CD8-positive, alpha-beta memory T cell (primary cell): ENCODE measurements around the gene ENDOV. TPM values are rescaled to one million over a fixed set of nuclear protein-coding genes. Genes with fewer than 3 reads are reported as not detected.
A peak's percentile ranks its signal among the peaks of the same experiment; 100 is the strongest.

Source experiments
- CTCF ChIA-PET: fragments of 350-600 bp; sonication (Branson Sonifier 250); formaldehyde crosslinking; loops from one replicate; lab custom pipeline; 2021; ENCODE audit warnings: antibody characterized with exemption; lab: Charles Lee
- POLR2A ChIA-PET: fragments of 350-600 bp; sonication (Branson Sonifier 250); formaldehyde crosslinking; loops from one replicate; lab custom pipeline; 2021; ENCODE audit warnings: antibody characterized with exemption; lab: Charles Lee
- DNase-seq, 5 donors: peaks; one replicate each; pipeline versions ENCODE4 v3.0.0 to v3.0.0-alpha.2; 2020 to 2022; ENCODE audit warnings: mixed read lengths in 1 of 5
- H3K27ac ChIP-seq: one replicate; pipeline ENCODE4 v1.7.0; 2013; ENCODE audit warnings: low read depth, mild to moderate bottlenecking, low read length, moderate library complexity
- H3K27me3 ChIP-seq: 2 replicates; pipeline ENCODE4 v1.7.0; 2013; ENCODE audit warnings: low read length, mild to moderate bottlenecking; ENCODE audit not compliant: insufficient read depth, poor library complexity, severe bottlenecking
- H3K36me3 ChIP-seq: 2 replicates; pipeline ENCODE4 v1.7.0; 2013; ENCODE audit warnings: mild to moderate bottlenecking, low read length, moderate library complexity; ENCODE audit not compliant: insufficient read depth
- H3K4me1 ChIP-seq: 2 replicates; pipeline ENCODE4 v1.7.0; 2013; ENCODE audit warnings: mild to moderate bottlenecking, low read length, moderate library complexity; ENCODE audit not compliant: insufficient read depth
- H3K4me3 ChIP-seq: 2 replicates; pipeline ENCODE4 v1.7.0; 2013; ENCODE audit warnings: mild to moderate bottlenecking, low read length
- H3K9me3 ChIP-seq: 2 replicates; pipeline ENCODE4 v1.7.0; 2013; ENCODE audit warnings: mild to moderate bottlenecking, low read length
- H3K27ac Mint-ChIP-seq, 8 donors: one replicate each; pipeline ENCODE4 v1.8.0; 2020 to 2021; ENCODE audit warnings: mixed read lengths in 8 of 8, mild to moderate bottlenecking in 6 of 8, inconsistent platforms in 3 of 8, moderate library complexity in 3 of 8
- H3K27me3 Mint-ChIP-seq, 2 donors: one replicate each; pipeline ENCODE4 v1.8.0; 2020 to 2021; ENCODE audit warnings: mixed read lengths in 2 of 2, mild to moderate bottlenecking in 1 of 2, moderate library complexity in 1 of 2
- H3K36me3 Mint-ChIP-seq, 3 donors: one replicate each; pipeline ENCODE4 v1.8.0; 2020 to 2021; ENCODE audit warnings: mixed read lengths in 3 of 3, inconsistent platforms in 1 of 3, mild to moderate bottlenecking in 1 of 3
- H3K4me1 Mint-ChIP-seq, 3 donors: one replicate each; pipeline ENCODE4 v1.8.0; 2020 to 2021; ENCODE audit warnings: mixed read lengths in 3 of 3, inconsistent platforms in 1 of 3, mild to moderate bottlenecking in 1 of 3
- H3K4me3 Mint-ChIP-seq, 7 donors: one replicate each; pipeline ENCODE4 v1.8.0; 2020 to 2021; ENCODE audit warnings: mixed read lengths in 7 of 7, mild to moderate bottlenecking in 6 of 7, moderate library complexity in 4 of 7, inconsistent platforms in 2 of 7
- H3K9me3 Mint-ChIP-seq, 5 donors: one replicate each; pipeline ENCODE4 v1.8.0; 2020 to 2022; ENCODE audit warnings: mixed read lengths in 5 of 5, mild to moderate bottlenecking in 3 of 5, moderate library complexity in 2 of 5, inconsistent platforms in 1 of 5
- polyA plus RNA-seq: library from polyadenylated mRNA; unstranded; fragments of 300-500 nt; fragmentation: Illumina TruSeq; gene quantifications from one replicate; pipeline ENCODE4 v1.2.3, GENCODE V29; 2021
- total RNA-seq, 2 experiments: library from RNA; stranded (reverse); gene quantifications; one replicate each; pipeline ENCODE4 v1.2.3, GENCODE V29; 2021

The ENDOV gene
- total and polyA plus RNA-seq, 3 experiments from 2014 or later, result 8.5 to 16.8 (median 12.4) TPM

DNA sequence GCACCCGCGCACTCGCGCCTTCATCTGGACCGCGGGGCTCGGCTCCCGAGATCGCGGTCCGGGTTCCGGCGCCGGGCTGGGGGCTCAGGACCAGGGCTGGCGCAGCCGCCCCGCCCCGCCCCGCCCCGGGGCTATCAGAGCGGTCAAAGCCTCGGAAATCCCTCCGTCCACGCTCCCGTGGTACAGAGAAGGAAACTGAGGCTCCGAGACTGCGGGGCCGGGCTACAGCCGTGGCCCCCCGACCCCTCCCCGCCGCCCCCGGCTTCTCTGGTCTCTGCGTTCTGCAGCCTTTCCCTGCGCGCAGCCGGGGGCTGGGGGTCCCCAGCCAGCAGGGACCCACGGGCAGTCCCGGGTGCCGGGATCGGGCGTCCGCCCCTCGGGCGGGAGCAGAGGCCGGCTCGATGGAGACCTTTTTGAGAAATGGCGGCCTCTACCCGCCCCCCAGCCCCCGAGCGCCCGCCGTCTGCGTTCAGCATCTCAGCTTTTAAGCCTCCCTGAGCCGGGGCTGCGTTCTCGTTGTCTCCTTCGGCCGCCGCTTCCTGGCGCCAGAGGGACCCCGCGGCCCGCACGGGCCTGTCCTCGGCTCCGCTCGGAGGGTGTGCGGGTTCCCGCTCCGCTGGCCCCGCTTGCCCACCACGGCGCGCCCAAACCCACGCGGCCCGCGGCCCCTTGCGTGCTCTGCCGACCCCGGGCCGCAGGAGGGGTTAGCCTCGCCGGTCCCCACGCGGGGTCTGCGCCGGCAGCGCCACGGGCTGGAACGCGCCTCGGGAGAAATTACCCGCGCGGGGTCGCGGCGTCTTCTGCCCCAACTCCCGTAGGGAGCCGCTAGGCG is 62.9 kb downstream of the ENDOV start:
- peaks cover 34% of the 10 kb centered on the region for H3K27me3 ChIP-seq
- no peaks in the 10 kb centered on the region for H3K36me3 ChIP-seq
- peak in 1 of 5 donors; percentile 23 for DNase-seq
- no peaks in the 10 kb centered on the region for H3K9me3 Mint-ChIP-seq
- H3K4me3 ChIP-seq, result no peak overlapping the region
- H3K9me3 ChIP-seq, result no peaks in the 10 kb centered on the region
- no peaks in the 10 kb centered on the region for H3K36me3 Mint-ChIP-seq
- no peak overlapping the region for H3K4me3 Mint-ChIP-seq
- ChIA-PET POLR2A (interaction anchor here (0.6 kb wide), 2 partner anchors 33 to 711 kb away, joined by 3 to 10 read pairs; no protein-coding TSS in a partner anchor), CTCF (no interaction called here)
- H3K27ac Mint-ChIP-seq, result no peak overlapping the region
- H3K4me1 Mint-ChIP-seq, result peaks cover 12 to 21% (median 12%) of the 10 kb centered on the region in 3 donors
- peaks cover 23% of the 10 kb centered on the region for H3K4me1 ChIP-seq
- peaks cover 50 to 64% of the 10 kb centered on the region in 2 donors for H3K27me3 Mint-ChIP-seq
- no peak overlapping the region for H3K27ac ChIP-seq

DNA sequence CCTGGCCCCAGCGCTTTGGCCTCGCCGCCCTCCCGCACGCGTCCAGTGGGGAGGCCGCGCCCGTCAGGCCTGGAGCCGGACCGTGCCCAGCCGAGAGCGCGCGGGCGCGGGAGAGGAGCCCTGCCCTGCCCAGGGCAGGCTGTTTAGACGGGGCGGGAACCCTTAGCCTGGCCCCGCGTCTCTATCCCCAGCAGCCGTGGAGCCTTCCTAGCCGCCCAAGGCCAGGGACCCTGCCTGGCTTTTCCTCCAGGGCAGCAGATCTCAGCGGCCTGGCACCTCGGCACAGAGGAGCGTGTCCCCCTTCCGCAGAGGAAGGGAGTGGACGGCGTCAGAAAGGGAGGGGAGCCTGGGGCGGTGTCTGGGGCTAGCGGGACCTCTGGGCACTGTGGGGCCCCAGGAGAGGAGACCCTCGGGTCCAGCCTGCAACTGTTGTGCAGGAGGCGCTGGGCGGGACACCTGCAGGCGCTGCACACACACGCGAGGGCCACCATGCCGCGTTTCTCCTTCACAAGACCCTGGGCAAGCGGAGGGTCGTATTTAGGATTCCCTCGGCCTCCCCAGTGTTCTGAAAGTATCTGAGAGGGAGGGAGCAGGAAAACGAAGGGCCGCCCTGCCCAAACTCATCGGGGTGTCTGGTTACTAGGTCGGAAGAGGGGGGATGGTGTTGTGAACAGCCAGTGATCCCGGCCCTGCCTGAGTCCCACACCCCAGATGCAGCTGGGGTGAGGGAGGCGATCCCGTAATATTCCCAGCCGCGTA is 63.7 kb downstream of the ENDOV start:
- H3K4me1 ChIP-seq, result peaks cover 23% of the 10 kb centered on the region
- POLR2A ChIA-PET, result interaction anchor here (0.6 kb wide), 2 partner anchors 34 to 710 kb away, joined by 3 to 10 read pairs; no protein-coding TSS in a partner anchor
- Mint-ChIP-seq H3K4me3 (peak overlapping the region in 6 of 7 donors; percentile 37 to 85 (median 64)), H3K4me1 (peaks cover 12 to 21% (median 12%) of the 10 kb centered on the region in 3 donors), H3K9me3 (no peaks in the 10 kb centered on the region), H3K27me3 (peaks cover 46 to 65% of the 10 kb centered on the region in 2 donors), H3K27ac (no peak overlapping the region), H3K36me3 (no peaks in the 10 kb centered on the region)
- no peak for DNase-seq
- no peak overlapping the region for H3K4me3 ChIP-seq
- no peaks in the 10 kb centered on the region for H3K9me3 ChIP-seq
- H3K36me3 ChIP-seq, result no peaks in the 10 kb centered on the region
- peaks cover 27% of the 10 kb centered on the region for H3K27me3 ChIP-seq
- no peak overlapping the region for H3K27ac ChIP-seq
- CTCF ChIA-PET, result interaction anchor here (1.2 kb wide), 1 partner anchor 52 kb away, joined by 3 read pairs; no protein-coding TSS in a partner anchor

DNA sequence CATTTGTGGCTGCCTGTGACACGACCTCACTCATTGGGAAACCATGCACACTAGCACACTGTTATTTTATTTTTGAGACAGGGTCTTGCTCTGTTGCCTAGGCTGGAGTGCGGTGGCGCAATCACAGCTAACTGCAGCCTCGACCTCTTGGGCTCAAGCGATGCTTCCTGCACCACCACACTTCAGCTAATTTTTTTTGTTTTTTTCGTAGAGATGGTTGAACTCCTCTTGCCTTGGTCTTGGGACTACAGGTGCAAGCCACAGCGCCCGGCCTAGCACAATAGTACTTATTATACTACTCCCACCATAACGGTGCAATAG is 64.2 kb downstream of the ENDOV start:
- ChIA-PET POLR2A (no interaction called here), CTCF (interaction anchor here (1.2 kb wide), 1 partner anchor 52 kb away, joined by 3 read pairs; no protein-coding TSS in a partner anchor)
- Mint-ChIP-seq H3K9me3 (no peaks in the 10 kb centered on the region), H3K36me3 (no peaks in the 10 kb centered on the region), H3K4me1 (peaks cover 12 to 20% (median 12%) of the 10 kb centered on the region in 3 donors), H3K27me3 (peaks cover 43 to 64% of the 10 kb centered on the region in 2 donors), H3K4me3 (peak overlapping the region in 6 of 7 donors; percentile 37 to 85 (median 64)), H3K27ac (no peak overlapping the region)
- Histone ChIP-seq H3K27me3 (peaks cover 22% of the 10 kb centered on the region), H3K4me3 (no peak overlapping the region), H3K27ac (no peak overlapping the region), H3K36me3 (no peaks in the 10 kb centered on the region), H3K4me1 (peaks cover 23% of the 10 kb centered on the region), H3K9me3 (no peaks in the 10 kb centered on the region)
- DNase-seq, result no peak

DNA sequence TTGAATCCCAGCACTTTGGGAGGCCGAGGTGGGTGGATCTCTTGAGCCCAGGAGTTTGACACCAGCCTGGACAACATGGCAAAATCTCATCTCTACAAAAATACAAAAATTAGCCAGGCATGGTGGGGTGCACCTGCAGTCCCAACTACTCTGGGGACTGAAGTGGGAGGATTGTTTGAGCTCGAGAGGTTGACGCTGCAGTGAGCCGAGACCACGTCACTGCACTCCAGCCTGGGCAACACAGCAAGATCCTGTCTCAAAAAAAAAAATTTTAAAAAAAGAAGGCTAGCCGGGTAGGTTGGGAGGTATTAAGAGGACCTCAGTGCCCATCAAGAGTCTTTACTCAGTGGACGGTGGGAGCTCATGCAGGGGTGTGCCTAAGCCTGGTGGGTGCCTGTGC is 65.3 kb downstream of the ENDOV start:
- Mint-ChIP-seq H3K4me1 (peaks cover 2 to 9% (median 5%) of the 10 kb centered on the region in 3 donors), H3K9me3 (no peaks in the 10 kb centered on the region), H3K27ac (no peak overlapping the region), H3K27me3 (peaks cover 35 to 53% of the 10 kb centered on the region in 2 donors), H3K36me3 (no peaks in the 10 kb centered on the region), H3K4me3 (peak overlapping the region in 1 of 7 donors; percentile 23)
- POLR2A ChIA-PET, result no interaction called here
- CTCF ChIA-PET, result interaction anchor here (1.1 kb wide), 1 partner anchor 11 kb away, joined by 3 read pairs; no protein-coding TSS in a partner anchor
- H3K36me3 ChIP-seq, result no peaks in the 10 kb centered on the region
- H3K27me3 ChIP-seq, result peaks cover 13% of the 10 kb centered on the region
- DNase-seq, result no peak
- H3K27ac ChIP-seq, result no peak overlapping the region
- no peak overlapping the region for H3K4me3 ChIP-seq
- H3K9me3 ChIP-seq, result no peaks in the 10 kb centered on the region
- peaks cover 13% of the 10 kb centered on the region for H3K4me1 ChIP-seq

DNA sequence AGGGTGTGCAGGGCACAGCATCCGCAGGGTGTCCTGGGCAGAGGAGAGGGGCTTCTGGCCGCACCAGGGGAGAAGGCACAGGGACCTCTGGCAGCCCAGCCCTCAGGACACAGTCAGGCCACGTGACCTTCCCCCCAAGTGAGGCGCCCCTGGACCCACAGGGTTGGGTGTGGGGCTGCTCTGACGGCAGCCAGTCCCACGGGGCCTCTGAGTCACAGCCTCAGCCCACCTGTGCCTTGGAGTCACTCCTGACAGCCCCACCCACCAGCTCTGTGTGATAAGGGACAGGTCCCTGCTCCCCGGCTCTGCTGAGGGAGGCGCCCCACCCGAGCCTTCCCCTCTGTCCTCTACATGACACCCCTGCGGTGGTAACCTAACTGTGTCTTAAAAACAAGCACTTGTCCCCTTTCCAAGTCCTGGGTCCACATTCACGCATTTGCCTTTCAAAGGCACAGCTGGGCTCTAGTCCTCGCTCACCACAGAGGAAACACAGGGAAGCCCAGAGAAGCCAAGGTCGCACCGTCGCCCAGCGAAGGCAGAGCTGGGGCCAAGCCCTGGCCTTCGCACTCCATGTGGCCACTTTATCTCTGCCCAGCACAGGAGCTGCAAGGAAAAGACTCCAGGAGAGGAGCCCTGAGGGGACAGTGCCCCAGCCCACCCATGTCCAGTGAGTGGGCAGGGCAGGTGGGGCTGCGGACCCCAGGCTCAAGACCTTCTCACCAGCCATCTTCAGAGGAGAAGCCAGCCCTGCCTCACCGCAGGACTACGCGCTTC is 66.5 kb downstream of the ENDOV start:
- H3K27ac Mint-ChIP-seq, result no peak overlapping the region
- CTCF ChIA-PET, result no interaction called here
- H3K4me1 Mint-ChIP-seq, result peaks cover 0 to 5% (median 3%) of the 10 kb centered on the region in 3 donors
- no peaks in the 10 kb centered on the region for H3K9me3 ChIP-seq
- H3K4me3 Mint-ChIP-seq, result no peak overlapping the region
- H3K27me3 Mint-ChIP-seq, result peaks cover 33 to 55% of the 10 kb centered on the region in 2 donors
- no peaks in the 10 kb centered on the region for H3K36me3 ChIP-seq
- POLR2A ChIA-PET, result no interaction called here
- H3K4me1 ChIP-seq, result peaks cover 10% of the 10 kb centered on the region
- H3K9me3 Mint-ChIP-seq, result no peaks in the 10 kb centered on the region
- H3K27me3 ChIP-seq, result peaks cover 9% of the 10 kb centered on the region
- DNase-seq, result peak in 1 of 5 donors; percentile 37
- H3K4me3 ChIP-seq, result no peak overlapping the region
- no peak overlapping the region for H3K27ac ChIP-seq
- no peaks in the 10 kb centered on the region for H3K36me3 Mint-ChIP-seq

DNA sequence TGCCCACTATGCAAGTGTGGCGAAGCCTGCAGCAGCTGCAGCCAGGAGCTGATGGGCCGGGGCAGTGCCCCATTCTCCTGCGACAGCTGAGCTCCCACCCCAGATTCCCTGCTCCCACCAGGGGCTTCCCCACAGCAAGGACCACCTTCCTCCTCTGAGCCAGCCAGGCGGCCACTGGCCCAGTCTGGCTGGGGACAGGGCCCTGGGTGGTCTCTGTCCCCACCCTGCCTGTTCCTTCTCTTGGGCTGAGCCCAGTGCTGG is 67.0 kb downstream of the ENDOV start:
- H3K27me3 Mint-ChIP-seq, result peaks cover 34 to 59% of the 10 kb centered on the region in 2 donors
- Histone ChIP-seq H3K36me3 (no peaks in the 10 kb centered on the region), H3K9me3 (no peaks in the 10 kb centered on the region), H3K27me3 (peaks cover 9% of the 10 kb centered on the region), H3K4me1 (peaks cover 8% of the 10 kb centered on the region), H3K27ac (no peak overlapping the region), H3K4me3 (no peak overlapping the region)
- H3K9me3 Mint-ChIP-seq, result no peaks in the 10 kb centered on the region
- no peak for DNase-seq
- no peak overlapping the region for H3K4me3 Mint-ChIP-seq
- ChIA-PET CTCF (no interaction called here), POLR2A (no interaction called here)
- H3K4me1 Mint-ChIP-seq, result peaks cover 0 to 5% (median 3%) of the 10 kb centered on the region in 3 donors
- no peaks in the 10 kb centered on the region for H3K36me3 Mint-ChIP-seq
- no peak overlapping the region for H3K27ac Mint-ChIP-seq

DNA sequence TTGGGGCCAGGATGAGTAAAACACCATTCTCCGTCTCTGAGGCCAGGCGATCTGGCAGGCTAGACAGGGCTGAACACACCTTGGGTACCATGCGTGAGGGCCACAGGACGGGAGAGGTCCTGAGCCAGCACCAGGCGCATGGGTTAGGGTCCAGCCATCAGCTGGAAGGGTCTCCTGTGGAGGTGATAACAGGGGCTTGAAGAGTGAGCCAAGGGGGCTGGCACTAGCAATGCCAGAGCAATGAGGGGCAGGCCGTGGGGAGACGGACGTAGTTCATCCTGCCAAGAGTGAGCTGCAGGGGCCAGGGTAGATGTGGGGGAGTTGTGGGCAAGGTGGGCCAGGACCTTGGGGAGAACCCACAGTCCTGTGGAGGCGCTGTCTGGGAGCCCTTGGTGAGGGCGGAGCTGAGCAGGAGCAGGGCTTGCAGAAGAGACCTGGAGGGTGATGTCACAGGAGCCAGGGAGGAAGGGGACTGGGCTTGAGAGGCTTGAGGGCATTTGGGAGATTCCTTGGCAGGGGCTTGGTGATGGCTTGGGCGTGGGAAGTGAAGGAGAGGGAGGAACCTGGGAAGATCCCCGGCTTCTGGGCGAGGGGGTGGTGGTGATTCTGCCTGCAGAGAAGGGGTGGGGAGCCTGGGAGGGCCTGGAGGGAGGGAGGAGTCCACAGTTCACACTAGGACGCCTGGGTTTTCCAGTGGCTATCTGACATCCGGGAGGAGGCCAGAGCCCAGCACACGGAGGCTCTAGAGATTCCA is 67.8 kb downstream of the ENDOV start:
- H3K4me1 ChIP-seq, result peaks cover under 1% of the 10 kb centered on the region
- H3K27me3 ChIP-seq, result peaks cover 7% of the 10 kb centered on the region
- H3K4me3 ChIP-seq, result no peak overlapping the region
- no peak overlapping the region for H3K4me3 Mint-ChIP-seq
- no peaks in the 10 kb centered on the region for H3K9me3 Mint-ChIP-seq
- CTCF ChIA-PET, result no interaction called here
- POLR2A ChIA-PET, result no interaction called here
- peaks cover 34 to 64% of the 10 kb centered on the region in 2 donors for H3K27me3 Mint-ChIP-seq
- no peak for DNase-seq
- H3K27ac ChIP-seq, result no peak overlapping the region
- no peaks in the 10 kb centered on the region for H3K36me3 ChIP-seq
- H3K4me1 Mint-ChIP-seq, result peaks cover 0 to 5% (median 3%) of the 10 kb centered on the region in 3 donors
- no peaks in the 10 kb centered on the region for H3K36me3 Mint-ChIP-seq
- H3K27ac Mint-ChIP-seq, result peak overlapping the region in 1 of 8 donors; percentile 75
- H3K9me3 ChIP-seq, result no peaks in the 10 kb centered on the region
